HUES64 (cell line): ENCODE results near the gene ATF3.
A peak's percentile ranks its signal among the peaks of the same experiment; 100 is the strongest.

Source experiments
- H3K27ac ChIP-seq: 2 replicates; pipeline ENCODE4 v1.7.0; 2013; ENCODE audit warnings: low read depth, low read length, inconsistent platforms
- H3K27me3 ChIP-seq: 2 replicates; pipeline ENCODE4 v1.6.1; 2013; ENCODE audit warnings: mild to moderate bottlenecking, low read length; ENCODE audit not compliant: insufficient read depth
- H3K36me3 ChIP-seq: 2 replicates; pipeline ENCODE4 v1.6.1; 2013; ENCODE audit warnings: mild to moderate bottlenecking, low read length; ENCODE audit not compliant: insufficient read depth
- H3K4me1 ChIP-seq: 2 replicates; pipeline ENCODE4 v1.6.1; 2013; ENCODE audit warnings: mild to moderate bottlenecking, low read length, moderate library complexity; ENCODE audit not compliant: insufficient read depth
- H3K4me3 ChIP-seq: 2 replicates; pipeline ENCODE4 v1.5.1; 2013; ENCODE audit warnings: mild to moderate bottlenecking, low read length, moderate library complexity
- H3K9ac ChIP-seq: 2 replicates; pipeline ENCODE4 v1.6.1; 2013; ENCODE audit warnings: mild to moderate bottlenecking, low read depth, low read length
- H3K9me3 ChIP-seq: 2 replicates; pipeline ENCODE4 v1.6.1; 2013; ENCODE audit warnings: low read depth, low read length; ENCODE audit not compliant: insufficient read depth
- WGBS: fragments of 150-250, 120-280 bp; methylation state at CpG from one replicate; pipeline ENCODE4 v1.1.7; 2013; ENCODE audit warnings: missing lambda C conversion rate; 5-methylcytosine and 5-hydroxymethylcytosine counted together

The ATF3 gene

DNA sequence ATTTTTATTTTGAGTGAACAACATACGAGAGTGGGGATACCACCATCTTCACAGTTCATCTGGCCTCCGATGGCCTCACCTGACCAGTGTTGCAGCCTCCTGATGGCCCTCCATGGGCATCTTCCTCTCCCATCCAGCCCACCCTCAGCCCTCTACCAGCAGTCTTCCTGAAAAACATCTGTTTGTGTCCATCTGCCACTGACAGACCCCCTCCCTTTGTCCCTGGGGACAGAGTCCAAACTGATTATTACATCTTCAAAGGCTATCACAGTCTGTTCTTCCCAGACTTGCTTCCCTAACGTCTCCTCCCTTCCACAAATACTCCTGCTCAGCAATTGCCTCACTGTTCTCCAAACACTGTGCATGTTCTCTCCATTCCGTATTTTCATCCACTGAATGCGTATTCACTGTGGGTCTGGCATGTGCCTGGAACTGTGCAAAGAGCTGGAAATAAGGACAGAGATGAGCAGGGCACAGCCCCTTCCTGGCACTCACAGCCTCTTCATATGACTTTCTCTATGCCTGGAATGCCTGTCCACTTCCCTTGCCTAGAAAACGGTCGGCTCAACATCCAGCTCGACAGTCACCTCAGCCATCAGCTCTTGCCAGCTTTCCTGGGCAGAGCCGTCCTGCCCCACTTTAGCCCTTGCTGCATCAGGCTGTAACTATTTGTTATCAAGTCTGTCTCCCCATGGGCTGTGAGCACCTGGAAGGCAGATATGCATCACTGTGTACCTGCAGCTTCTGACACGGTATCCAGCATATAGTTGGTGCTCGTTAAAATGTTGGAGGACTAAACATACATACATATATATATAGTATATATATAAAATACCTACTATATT, 8.3 kb upstream of the ATF3 start:
- no peak overlapping the region for H3K9ac ChIP-seq
- no peak overlapping the region for H3K27ac ChIP-seq
- no peaks in the 10 kb centered on the region for H3K9me3 ChIP-seq
- H3K4me1 ChIP-seq = peaks cover 15% of the 10 kb centered on the region
- peaks cover 28% of the 10 kb centered on the region for H3K27me3 ChIP-seq
- H3K4me3 ChIP-seq = no peak overlapping the region
- H3K36me3 ChIP-seq = no peaks in the 10 kb centered on the region
- 90% methylated on average over 9 of the region's 11 CpGs for WGBS

DNA sequence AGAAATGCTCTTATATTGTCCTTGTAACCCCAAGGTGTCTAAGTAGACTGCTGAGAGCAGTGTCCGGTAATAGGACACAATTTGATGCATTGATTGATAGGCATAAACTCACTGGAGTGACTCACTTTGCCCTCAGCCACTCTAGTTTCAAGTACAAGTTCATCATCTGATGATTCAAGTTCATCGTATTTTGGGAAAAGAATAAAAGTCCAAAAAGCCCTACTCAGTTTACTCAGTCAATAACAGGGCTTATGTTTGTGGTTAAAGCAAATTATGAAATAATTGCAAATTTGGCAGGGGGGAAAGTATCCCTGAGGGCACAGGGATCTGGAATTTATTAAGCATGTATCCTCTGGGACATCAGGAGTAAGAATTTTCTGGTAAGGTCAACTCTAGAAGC, 7.6 kb upstream of the ATF3 start:
- Histone ChIP-seq H3K27ac (no peak overlapping the region), H3K27me3 (peaks cover 35% of the 10 kb centered on the region)
- WGBS = 98% methylated on average over 2 of the region's 2 CpGs

DNA sequence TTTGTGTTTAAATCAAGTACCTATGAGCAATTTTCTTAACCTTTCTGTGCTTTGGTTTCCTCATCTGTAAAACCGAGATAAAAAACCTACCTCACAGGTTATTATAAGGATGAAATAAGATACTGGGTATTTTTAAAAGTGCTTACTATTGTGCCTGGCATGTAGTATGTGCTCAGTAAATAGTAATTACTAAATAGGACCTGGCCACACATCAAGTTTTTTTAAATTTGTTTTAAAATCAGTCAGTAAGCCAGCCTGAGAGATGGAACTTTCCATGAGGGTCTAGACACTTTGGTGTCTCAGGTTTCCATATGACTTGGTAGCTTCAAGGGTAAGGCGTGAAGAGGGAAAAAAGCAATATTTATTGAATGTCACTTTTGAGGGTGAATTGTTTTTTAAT, 7.0 kb upstream of the ATF3 start:
- WGBS = 83% methylated on average over 1 of the region's 2 CpGs
- Histone ChIP-seq H3K9ac (no peak overlapping the region), H3K27me3 (peaks cover 41% of the 10 kb centered on the region), H3K27ac (no peak overlapping the region), H3K9me3 (no peaks in the 10 kb centered on the region), H3K4me3 (no peak overlapping the region), H3K36me3 (no peaks in the 10 kb centered on the region), H3K4me1 (peaks cover 18% of the 10 kb centered on the region)

More for the DNA sequence above, 7.6 kb upstream of the ATF3 start:
- no peaks in the 10 kb centered on the region for H3K36me3 ChIP-seq
- H3K9ac ChIP-seq = no peak overlapping the region
- peaks cover 18% of the 10 kb centered on the region for H3K4me1 ChIP-seq
- H3K9me3 ChIP-seq = no peaks in the 10 kb centered on the region
- H3K4me3 ChIP-seq = no peak overlapping the region

DNA sequence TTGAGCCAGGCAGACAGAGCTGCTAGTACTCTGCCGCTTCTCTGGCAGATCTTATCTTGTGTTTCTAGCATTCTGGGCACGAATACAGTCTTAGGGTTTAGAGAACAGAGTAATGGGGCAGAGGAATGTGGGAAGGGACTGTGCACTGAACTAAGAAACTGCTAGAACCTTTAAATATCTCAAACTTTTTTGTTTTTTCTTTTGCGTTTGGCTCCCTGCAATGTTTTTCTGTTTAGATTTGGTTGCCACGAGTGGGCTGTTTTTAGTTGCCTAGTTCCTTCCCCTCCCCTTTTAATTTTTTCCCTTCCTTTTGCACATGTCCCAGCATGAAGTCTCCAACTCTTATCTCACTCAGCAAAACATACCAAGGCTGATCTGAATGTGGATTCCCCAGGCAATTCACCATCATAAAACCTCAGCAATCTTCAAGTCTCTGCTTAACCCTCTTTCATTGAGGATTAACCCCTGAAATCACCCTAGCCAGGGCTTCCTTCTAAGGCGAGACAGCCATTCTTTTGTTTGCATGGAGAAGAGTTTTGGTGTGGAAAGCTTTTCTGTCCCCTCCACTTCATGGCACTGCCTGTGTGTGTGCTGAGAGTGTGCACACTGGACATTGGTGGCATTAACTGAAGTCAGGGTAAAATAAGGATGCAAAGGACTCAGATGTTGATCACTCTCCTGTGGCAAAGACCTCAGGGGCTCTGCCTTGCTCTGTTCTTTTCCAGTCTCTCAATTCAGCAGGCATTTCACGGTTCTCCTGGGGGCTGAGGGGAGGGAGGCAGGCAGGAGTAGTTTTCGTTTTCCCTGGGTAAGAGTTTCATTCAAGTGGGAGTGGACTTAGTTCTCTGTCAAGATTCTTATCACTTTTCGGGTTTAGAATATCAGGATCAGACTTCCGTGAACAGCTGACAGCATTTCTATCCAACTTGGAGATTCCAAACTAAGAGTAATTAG, 2.8 kb upstream of the ATF3 start:
- peak overlapping the region; percentile 82 for H3K4me3 ChIP-seq
- no peak overlapping the region for H3K27ac ChIP-seq
- H3K27me3 ChIP-seq = peaks cover 71% of the 10 kb centered on the region

DNA sequence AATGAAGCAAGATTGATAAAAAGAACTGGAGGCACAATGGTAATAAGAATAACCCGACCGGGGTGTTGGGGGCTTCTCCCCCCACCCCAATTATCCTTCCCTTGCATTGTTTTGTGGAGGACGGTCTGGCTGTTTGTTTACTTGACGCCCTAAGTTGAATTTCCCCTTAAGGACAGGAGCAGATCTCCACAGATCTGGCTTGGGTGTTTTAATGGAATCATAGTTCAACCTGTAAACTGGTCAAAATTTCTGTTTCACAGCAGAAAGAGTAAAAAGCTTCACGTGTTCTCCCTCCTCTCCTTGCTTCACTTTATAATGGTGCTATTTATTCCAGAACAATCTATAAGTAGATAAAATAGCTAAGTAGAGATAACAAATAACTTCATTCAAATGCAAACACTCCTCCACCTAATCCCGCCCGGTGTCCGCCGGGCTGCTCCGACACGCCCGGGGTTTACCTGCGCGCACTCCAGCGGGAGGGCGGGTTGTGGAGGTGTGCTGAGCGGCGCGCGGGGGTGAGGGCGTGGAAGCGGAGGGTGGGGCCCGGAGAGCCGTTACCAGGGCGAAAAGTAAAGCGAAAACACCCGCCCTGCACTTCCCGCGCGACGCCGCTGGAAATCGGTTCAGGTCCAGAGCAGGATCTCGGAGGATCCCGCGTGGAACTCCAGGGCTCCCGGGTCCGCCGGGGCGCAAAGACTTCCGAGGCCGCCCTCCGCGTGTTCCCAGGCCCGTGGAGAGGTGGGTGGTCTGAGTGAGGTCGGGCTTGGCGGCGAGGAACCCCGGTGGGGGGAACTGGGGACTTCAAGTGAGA, 2.0 kb upstream of the ATF3 start:
- H3K4me3 ChIP-seq = peak overlapping the region; percentile 82

More for the DNA sequence above, 2.8 kb upstream of the ATF3 start:
- Histone ChIP-seq H3K4me1 (peaks cover 32% of the 10 kb centered on the region), H3K9ac (no peak overlapping the region), H3K9me3 (no peaks in the 10 kb centered on the region), H3K36me3 (no peaks in the 10 kb centered on the region)
- WGBS = 32% methylated on average over 9 of the region's 9 CpGs

DNA sequence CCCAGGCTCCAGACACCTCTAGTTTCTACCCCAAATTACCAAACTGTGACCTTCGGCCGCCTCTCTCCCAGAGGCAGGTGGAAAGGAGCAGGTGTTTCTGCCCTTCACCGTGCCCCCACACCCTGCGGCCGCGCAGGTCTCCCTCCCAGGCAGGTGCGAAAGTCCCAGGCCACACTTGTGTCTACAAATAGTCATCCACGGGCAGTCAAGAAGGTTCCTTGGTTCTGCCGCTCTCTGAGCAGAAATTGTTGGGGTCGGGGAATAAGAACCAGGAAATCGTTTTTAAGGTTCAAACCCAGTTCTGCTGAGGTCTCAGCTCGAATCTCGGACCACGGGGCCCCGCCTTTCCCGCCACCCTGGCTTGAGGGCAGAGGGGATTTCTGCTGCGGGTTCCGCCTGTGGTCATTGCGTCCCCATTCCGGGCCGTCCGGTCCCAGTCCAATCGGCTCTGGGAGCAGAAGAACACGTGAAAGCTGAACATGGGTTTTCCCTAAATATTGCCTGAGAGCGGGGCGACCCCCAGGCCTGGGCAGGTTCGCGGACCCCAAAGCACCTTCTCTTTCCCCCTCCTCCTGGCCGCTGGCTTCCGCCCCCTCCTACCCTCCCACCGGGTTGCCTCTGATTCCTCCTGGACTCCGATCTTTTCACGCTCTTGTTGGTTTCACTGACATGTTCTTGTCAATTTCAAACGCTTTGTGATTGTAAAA, 1.2 kb upstream of the ATF3 start:
- peaks cover 73% of the 10 kb centered on the region for H3K27me3 ChIP-seq
- no peaks in the 10 kb centered on the region for H3K9me3 ChIP-seq
- WGBS = under 1% methylated on average over 34 of the region's 34 CpGs
- H3K9ac ChIP-seq = peak overlapping the region; percentile 72
- H3K36me3 ChIP-seq = no peaks in the 10 kb centered on the region
- peaks cover 49% of the 10 kb centered on the region for H3K4me1 ChIP-seq
- peak overlapping the region; percentile 70; the same call in 1 of the 2 replicates for H3K27ac ChIP-seq
- H3K4me3 ChIP-seq = peak overlapping the region; percentile 82

More for the DNA sequence above, 2.0 kb upstream of the ATF3 start:
- WGBS = 1% methylated on average over 42 of the region's 49 CpGs
- Histone ChIP-seq H3K9me3 (no peaks in the 10 kb centered on the region), H3K36me3 (no peaks in the 10 kb centered on the region), H3K9ac (peak overlapping the region; percentile 72), H3K4me1 (peaks cover 41% of the 10 kb centered on the region), H3K27ac (no peak overlapping the region), H3K27me3 (peaks cover 76% of the 10 kb centered on the region)

DNA sequence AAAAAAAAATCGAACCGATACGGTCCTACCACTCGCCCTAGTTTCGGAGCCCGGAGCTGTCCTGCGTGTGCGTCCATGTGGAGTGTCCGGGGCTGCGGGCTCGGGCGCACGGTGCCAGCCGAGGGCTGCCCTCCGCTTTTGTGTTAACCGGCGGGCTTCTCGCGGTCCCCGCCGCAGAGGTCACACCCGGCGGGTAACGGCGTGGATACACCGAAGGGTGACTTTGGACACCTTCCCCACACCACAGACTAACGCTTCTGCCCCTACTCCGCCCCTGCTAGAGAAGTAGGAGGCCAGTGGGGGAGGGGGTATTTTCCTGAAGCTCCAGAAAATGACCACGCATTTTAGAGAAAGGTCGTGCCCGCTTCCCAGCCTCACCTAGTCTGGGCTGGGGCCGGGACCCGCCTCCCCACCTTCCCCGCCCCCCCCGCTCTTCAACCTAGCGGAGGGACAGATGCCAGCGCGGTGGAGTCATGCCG, 609 bp upstream of the ATF3 start:
- peaks cover 70% of the 10 kb centered on the region for H3K27me3 ChIP-seq
- peaks cover 55% of the 10 kb centered on the region for H3K4me1 ChIP-seq
- H3K9me3 ChIP-seq = no peaks in the 10 kb centered on the region
- WGBS = under 1% methylated on average over 38 of the region's 39 CpGs
- peak overlapping the region; percentile 70; the same call in 1 of the 2 replicates for H3K27ac ChIP-seq
- no peaks in the 10 kb centered on the region for H3K36me3 ChIP-seq
- H3K9ac ChIP-seq = peak overlapping the region; percentile 72
- H3K4me3 ChIP-seq = peak overlapping the region; percentile 82

DNA sequence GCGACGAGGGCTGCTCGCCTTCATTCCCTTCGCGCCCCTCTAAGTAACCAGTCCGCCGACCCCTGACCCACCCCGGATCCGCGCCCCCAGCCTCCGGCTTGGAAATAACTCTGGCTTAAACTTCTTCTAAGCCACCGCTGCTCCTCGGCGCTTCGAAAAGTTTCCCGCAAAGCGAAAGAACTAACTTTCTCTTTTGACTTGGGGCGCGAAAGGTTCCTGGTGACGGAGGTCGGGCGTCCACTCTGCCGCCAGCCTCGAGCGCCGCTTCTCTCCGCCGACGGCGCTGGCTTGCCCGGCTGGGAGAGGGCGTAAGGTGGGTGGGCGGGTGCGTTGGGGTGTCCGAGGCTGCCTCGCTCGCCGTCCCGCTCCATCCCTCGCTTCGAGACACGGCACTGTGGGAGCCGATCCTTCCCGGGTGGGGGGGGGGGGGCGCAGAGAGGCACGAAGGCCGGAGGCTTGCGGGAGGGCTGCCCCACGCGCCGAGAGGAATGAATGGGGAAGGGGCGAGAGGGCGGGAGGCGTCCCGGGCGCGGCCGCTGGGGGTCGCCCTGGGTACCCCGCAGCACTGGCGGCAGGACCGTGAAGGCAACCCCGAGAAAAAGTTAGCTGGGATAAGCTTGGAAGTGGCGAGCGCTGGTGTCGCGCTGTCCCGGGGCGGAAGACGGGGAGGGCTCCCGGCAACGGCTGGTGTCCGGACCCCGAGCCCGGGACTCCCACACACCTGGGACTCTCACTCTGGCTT, 569 bp downstream of the ATF3 start:
- Histone ChIP-seq H3K36me3 (no peaks in the 10 kb centered on the region), H3K9me3 (no peaks in the 10 kb centered on the region), H3K27ac (peak overlapping the region; percentile 90), H3K9ac (peak overlapping the region; percentile 84), H3K27me3 (peaks cover 59% of the 10 kb centered on the region), H3K4me1 (peaks cover 56% of the 10 kb centered on the region), H3K4me3 (peak overlapping the region; percentile 82)
- WGBS = under 1% methylated on average over 74 of the region's 75 CpGs

DNA sequence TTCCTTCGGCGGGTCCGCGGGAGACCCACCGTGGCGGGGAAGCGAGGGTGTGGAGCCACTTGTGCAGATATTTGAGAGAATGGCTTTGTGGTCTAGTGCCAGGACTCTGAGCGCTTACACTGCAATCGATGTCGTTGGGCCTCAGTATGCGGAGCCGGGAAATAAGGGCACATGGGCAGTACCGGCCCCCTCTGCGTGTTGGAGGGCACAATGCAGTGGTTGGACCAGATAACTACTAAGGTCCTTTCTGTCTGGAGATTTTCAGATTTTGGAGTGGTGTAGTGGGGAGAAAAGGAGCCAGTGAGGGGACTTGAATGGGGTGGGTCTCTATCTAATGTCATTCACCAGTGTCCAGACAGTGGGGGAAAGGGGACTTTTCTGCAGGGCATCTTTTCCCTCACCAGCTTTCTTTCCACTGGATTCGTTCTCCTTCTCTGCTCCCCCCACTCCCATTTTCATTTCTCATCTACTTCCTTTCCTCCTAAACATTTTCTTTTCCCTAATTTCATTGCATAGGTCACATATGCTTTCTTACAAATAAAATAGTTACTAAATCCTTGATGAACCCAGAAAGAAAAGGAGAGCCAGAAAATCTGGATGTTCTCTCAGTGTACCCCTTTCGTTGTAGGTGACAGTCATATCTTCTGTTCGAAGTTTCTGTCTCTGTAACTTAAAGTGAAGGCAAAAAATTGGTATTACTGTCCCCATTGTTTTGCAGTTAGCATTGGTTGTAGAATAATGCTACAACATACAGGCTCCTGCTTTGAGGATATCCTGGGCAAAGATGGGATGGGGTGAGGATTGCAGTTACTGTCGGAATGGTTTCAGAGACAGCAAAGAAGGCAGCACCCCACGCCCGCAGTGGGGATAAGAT, 1.4 kb downstream of the ATF3 start:
- H3K9ac ChIP-seq = peak overlapping the region; percentile 68
- H3K27ac ChIP-seq = peak overlapping the region; percentile 26; the same call in 1 of the 2 replicates
- H3K9me3 ChIP-seq = no peaks in the 10 kb centered on the region
- WGBS = 23% methylated on average over 20 of the region's 20 CpGs
- peaks cover 55% of the 10 kb centered on the region for H3K4me1 ChIP-seq
- H3K4me3 ChIP-seq = peak overlapping the region; percentile 82
- H3K27me3 ChIP-seq = peaks cover 51% of the 10 kb centered on the region
- peaks cover 4% of the 10 kb centered on the region for H3K36me3 ChIP-seq
